Left cardiac atrium (tissue), 4 donors: ENCODE data around the gene RYR2. TPM values are rescaled to one million over a fixed set of nuclear protein-coding genes. Genes with fewer than 3 reads are reported as not detected.

Experiments
- ATAC-seq, 2 donors: fragments of 200-7000 bp; cut with Tn5 transposase; one replicate each; pipeline ENCODE4 v1.9.1; 2020; ENCODE audit warnings: mild to moderate bottlenecking in 2 of 2, moderate library complexity in 2 of 2
- DNase-seq: peaks from one replicate; pipeline ENCODE4 v3.0.0-alpha.2; 2020
- intact Hi-C, 2 donors: fragments of 100-400 bp; cut with DNase I; formaldehyde crosslinking; loops; one replicate each; pipeline versions ENCODE4 v1.14.1 to v1.15.1; 2022 to 2023
- total RNA-seq, 2 donors: library from RNA; stranded (reverse); fragmentation: NEBNext Ultra II Directional; extraction: Animal tissue kit (Norgen Biotek cat#: 25700); gene quantifications; one replicate each; pipeline ENCODE4 v1.2.1, GENCODE V29; 2021
- donor health status: DM: no; HTN: yes; CAD: no.
- donor health status: DM: no; HTN: yes; CAD: no; lungs with severe emphysema.
- donor health status: DM: yes; HTN: yes; CAD: no.
- donor health status: Dilated cardiomyopathy.

The RYR2 gene
- total RNA-seq, 2 donors from 2014 or later: 433 to 446 TPM

DNA sequence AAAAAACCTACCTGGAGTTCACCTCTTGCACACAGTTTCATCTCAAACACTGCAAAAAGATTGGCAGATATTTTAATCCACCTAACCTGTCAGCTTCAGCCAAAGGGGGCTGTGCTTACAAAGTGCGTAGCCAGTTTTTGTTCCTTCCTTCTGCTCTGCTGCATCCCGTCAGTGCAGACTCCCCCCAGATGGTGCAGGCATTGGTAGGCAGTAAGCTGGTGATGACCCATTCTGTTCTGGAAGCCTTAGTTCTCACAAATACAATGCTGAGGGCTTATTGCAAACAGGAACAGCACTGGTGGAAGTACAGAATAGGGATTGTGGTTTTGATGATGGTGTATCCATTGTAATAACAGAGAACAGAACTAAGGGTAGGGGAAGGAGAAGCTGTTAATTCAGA is 239.5 kb downstream of the RYR2 start:
- DNase-seq (no peak), ATAC-seq (no peak)
- intact Hi-C loops: no loop called here

DNA sequence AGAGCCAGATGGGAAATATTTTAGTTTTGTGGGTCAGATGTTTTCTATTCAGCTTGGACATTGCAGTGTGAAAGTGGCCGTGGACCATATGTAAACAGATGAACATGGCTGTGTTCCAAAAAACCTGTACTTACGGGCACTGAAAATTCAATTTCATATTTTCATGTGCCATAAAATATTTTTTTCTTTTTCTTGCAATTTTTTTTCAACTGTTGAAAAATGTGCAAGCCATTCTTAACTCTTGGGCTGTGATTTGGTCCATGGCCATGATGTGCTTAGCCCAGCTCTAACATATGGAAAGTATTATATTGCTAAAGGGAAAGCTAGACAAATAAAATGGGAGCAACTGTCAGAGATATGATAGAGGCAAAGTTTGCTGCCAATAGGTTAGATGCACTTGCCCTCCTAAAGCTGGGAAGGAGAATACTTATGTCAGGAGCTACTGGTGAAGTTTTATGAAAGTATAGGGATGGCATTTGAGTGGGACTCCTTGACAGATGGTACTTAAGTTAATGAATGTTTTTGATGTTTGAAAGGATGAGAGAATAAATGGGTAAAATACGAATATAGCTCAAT is 240.3 kb downstream of the RYR2 start:
- ATAC-seq (no peak), DNase-seq (no peak)
- intact Hi-C loops: no loop called here

DNA sequence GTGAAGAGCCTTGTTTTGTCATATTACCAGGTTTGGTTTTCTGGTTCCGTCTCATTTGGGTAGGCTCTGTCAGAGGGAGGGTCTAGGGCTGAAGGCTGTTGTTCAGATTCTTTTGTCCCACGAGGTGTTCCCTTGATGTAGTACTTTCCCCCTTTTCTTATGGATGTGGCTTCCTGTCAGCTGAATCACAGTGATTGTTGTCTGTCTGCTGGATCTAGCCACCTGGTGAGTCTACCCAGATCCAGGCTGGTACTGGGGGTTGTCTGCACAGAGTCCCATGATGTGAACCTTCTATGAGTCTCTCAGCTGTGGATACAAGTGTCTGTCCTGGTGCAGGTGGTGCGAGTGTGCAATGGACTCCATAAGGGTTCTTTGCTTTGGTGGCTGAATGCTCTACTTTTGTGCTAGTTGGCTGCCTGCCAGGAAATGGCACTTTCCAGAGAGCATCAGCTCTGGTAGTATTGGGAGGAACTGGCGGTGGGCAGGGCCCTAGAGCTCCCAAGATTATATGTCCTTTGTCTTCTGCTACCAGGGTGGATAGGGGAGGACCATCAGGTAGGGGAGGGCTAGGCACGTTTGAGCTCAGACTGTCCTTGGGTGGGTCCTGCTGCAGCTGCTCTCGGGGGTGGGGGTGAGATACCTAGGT is 246.0 kb downstream of the RYR2 start:
- DNase-seq: peak; percentile 38
- peak in 1 of 2 donors; percentile 41 for ATAC-seq
- intact Hi-C loops: no loop called here

DNA sequence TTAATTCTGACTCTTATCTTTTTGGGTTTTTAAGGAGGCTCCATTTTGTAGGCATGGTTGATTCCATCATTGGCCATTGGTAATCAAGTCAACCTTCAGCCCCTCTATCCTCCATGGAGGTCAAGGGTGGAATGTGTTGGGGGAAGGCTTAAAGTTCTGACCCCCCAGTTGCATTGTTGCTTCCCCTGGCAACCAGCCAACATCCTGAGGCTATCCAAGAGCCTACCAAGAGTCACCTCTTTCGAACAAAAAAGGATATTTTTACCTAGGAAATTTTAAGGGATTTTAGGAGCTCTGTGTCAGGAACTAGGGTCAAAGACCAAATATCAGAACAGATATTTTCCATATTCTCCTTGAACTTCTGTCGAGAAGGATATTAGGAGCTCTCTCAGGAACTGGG is 251.8 kb downstream of the RYR2 start:
- intact Hi-C loops: no loop called here
- DNase-seq (no peak), ATAC-seq (no peak)

DNA sequence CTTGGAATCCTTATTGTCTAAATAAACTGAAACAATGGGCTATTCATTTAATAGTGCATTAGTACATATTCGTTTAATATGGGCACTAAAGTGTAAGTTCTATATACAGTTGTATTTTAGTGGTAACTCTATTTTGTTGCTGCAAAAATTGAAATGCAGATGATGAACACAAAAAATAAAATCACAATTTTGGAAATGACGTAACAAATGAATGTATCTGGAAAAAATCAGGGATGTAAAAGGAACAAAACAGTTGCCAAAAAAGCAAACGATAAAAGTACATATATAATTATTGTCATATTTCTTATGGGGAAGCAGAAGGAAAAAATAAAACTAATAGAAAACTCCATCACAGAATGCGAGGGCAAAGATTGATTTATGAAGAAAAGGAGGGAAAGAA is 254.9 kb downstream of the RYR2 start:
- no peak for ATAC-seq
- no peak for DNase-seq
- intact Hi-C loops: no loop called here

DNA sequence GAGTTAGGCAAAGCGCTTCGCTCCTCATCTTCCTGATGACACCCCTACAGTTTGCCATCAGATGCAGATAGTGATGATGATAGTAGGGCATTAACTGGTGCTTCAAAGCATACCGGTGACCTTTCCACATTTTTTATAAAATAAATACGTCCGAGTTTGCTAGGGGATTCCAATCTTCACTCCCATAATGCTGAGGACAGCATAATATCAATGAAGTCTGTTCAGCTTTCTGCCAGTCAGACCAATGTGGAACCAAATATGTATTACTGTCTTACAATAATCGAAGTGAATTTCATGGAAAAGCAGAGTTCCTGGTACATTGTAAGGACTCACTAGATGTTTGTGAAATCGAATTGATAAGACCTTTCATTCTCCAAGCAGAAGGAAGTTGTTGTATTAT is 258.7 kb downstream of the RYR2 start:
- intact Hi-C loops: no loop called here
- ATAC-seq (no peak), DNase-seq (no peak)

DNA sequence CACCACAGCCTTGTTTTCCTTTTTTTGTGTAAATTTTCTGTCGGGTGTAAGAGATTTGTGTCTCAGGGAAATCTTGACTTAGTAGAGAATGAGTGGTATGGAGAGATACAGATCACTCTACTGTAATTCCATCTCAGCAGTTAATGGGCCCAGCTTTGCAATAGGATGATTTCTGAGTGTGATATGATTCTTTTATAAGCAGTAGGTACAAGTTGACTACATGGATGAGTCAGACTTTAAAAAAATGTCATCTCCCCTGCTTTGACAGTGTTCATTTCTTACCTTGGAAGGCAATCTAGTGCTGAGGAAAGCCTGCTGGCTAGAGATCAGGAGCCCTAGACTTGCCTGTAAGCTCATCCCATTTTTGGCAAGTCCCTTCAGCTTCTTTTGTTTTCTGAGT is 261.9 kb downstream of the RYR2 start:
- peak; percentile 44 to 71 for ATAC-seq
- intact Hi-C loops: no loop called here
- DNase-seq: no peak

DNA sequence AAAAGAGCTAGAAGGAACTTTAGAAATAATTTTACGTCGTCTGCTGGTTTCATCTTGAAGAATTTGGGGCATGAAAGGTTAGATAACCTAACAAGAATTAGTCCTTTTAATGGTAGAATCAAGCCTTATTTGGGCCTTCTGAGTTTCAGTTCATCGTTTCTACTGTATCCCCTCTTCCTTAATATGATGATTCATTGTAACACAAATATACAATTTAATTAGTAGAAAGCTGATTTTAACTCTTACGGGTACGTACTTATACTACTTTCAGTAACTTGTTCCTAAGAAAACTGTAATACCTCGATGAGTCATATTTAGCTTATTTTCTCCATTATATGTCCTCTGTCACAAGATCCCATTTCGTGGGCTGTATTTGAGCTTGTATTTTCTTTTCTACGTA is 264.7 kb downstream of the RYR2 start:
- intact Hi-C loops: no loop called here
- DNase-seq: no peak
- ATAC-seq: no peak

DNA sequence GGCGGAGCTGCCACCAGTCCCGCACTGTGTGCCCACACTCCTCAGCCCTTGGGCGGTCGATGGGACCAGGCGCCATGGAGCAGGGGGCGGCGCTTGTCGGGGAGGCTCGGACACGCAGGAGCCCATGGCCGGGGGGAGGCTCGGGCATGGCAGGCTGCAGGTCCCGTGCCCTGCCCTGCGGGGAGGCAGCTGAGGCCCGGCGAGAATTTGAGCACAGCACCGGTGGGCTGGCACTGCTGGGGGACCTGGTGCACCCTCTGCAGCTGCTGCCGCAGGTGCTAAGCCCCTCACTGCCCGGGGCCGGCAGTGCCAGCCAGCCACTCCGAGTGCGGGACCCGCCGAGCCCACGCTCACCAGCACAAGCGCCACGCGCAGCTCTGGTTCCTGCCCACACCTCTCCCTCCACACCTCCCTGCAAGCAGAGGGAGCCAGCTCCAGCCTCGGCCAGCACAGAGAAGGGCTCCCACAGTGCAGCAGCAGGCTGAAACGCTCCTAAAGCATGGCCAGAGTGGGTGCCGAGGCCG is 267.7 kb downstream of the RYR2 start:
- DNase-seq (no peak), ATAC-seq (peak in 1 of 2 donors; percentile 46)
- intact Hi-C loops: no loop called here

DNA sequence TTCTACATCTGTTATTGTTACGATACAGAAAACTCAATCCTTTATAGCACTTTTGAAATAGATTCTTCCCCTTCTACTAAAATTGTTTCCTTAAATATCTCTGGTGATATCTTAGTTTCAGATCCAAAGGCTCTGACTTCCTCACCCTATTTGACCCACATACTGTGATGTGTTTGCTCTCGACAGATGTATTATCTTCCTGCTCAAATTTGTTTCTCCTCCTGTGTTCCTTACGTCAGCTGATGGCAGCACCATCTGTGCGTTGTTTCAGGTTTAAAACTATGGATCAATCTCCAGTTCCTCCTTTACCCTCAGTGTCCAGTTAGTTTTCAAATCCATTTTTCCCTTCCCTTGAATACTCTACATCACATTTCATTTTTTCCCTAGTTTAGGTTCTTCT is 274.4 kb downstream of the RYR2 start:
- ATAC-seq (no peak), DNase-seq (no peak)
- intact Hi-C loops: no loop called here

DNA sequence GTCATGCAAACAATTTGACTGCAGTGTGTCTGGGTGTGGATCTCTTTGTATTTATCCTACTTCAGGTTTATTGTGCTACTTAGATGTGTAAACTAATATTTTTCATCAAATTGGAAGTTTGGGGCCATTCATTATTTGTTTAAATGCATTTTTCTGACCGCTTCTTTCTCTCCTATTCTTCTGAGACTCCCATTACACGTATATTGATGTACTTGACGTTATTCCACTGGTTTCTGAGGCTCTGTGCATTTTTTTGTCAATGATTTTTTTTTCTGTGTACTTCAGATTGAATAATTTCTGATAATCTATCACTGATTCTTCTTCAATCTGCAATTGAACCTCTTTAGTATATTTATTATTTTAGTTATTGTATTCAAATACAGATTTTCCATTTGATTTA is 276.8 kb downstream of the RYR2 start:
- no peak for DNase-seq
- intact Hi-C loops: no loop called here
- no peak for ATAC-seq

DNA sequence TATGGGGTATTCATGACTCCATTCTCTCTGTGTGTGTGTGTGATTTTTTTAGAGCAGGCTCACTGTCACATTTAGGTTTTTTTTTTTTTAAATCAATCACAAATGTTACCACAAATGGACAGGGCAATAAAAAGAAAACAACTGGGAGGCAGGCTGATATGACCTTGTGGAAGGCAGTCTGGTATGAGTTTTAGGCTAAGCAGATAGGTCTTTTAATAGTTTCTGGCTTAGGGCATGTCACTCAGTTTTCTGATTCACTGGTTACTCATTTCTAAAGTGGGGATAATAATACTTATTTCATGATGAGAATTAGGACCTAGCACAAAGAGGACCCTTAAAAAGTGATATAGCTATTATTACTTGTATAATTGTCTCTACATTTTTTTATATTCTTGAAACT is 278.9 kb downstream of the RYR2 start:
- ATAC-seq: peak in 1 of 2 donors; percentile 53
- intact Hi-C loops: no loop called here

DNA sequence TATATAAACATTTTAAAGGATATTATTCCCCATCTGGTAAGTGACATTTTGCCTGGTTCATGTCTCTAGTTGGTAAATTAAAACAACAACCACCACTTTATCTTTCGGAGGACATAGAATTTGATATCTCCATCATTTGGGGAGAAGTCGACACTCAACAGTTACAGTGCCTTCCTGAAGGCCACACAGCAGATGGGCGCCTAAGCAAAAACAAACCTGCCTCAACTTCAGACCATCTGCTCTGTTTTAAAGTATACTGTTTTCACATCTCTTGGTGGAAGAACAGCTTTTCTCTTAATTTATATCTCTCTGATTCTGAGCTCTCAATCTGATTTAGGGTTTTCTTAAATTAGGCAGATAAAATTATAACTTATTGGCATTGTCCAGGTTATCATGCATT is 282.2 kb downstream of the RYR2 start:
- DNase-seq (no peak), ATAC-seq (no peak)
- intact Hi-C loops: no loop called here

More for the DNA sequence above, 278.9 kb downstream of the RYR2 start:
- DNase-seq: no peak

DNA sequence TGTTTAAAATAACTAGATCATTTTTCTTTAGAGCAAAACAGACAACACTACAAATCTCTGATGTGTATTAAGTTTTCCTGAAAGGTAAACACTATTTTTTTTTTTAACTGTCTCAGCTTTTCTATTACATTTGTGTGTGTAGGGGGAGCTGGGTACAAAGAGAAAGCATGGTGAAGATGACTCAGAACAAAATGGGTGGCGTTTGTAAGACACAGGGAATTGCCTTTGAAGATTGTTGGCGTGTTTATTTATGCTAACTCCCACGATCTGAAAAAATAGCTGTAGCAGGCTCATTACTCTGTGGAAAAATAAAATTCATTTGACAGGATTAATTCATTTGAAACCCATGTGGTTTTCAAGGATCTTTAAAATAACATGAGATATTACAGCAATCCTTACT is 285.1 kb downstream of the RYR2 start:
- DNase-seq: no peak
- intact Hi-C loops: no loop called here
- peak in 1 of 2 donors; percentile 58 for ATAC-seq

DNA sequence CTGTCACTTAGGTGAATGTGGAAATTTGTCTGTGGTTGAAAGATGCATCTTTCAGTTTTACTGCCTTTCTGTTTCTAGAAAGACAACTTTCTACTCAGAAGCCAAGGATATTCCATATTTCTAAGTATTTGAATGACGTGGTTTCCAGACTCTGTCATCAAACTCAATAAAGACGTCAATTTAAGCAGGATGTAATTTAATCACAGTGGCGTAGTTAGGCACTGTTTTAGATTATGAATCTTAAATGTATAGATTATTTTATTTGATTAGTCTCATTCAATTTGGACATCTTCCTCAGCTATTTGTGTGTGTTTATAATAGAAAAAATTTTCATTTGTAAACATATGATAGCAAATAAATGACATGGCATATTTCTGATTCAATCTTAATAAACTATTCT is 298.9 kb downstream of the RYR2 start:
- no peak for ATAC-seq
- intact Hi-C loops: no loop called here

DNA sequence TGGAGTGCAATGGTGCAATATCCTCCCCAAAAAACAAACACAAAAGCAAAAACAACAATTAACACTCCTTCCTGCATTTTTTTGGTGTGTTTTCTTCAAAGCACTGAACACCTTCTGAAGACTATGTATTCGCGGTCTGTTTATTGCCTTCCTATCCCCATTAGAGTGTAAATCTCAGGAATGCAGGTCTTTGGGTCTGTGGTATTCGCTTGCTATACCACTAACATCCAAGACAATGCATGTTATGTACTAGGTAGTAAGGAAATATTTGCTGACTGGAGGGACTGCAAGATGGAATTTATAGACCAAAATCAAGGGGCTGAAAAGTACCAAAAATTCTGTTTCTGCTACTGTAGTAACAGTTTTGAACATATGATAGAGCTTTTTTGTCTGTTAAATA is 299.4 kb downstream of the RYR2 start:
- DNase-seq (no peak), ATAC-seq (no peak)
- intact Hi-C loops: no loop called here

More for the DNA sequence above, 298.9 kb downstream of the RYR2 start:
- no peak for DNase-seq

DNA sequence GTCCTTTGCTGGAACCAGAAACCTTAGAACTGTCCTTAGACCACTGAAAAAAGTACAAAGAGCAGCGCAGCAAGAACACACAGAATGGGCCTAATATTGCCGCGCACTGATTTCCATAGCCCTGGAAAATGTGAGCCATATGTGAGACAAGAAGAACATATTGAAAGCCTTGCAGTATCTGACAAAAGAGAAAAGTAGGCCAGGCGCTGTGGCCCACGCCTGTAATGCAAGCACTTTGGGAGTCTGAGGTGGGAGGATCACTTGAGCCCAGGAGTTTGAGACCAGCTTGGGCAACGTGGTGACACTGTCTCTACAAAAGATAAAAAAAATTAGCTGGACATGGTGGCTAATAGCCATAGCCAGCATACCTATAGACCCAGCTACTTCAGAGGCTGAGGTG is 300.7 kb downstream of the RYR2 start:
- intact Hi-C loops: no loop called here
- no peak for DNase-seq
- ATAC-seq: no peak

DNA sequence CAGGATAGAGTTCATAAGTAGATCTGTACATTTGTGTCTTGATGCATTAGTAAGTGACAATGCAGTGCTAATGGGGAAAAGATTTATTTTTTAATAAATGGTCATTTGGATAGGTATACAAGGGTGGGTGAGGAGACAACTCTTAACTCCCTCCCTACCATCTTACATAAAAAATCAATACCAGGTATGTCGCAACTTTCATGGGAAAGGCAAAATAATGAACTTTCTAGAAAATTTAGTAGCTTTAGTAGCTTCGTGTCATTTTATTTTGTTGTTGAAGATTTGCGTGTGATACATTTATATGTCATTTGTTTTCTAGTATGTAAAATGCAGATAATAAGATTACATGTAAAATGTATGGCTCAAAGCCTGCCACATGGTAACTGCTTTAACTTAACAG is 310.8 kb downstream of the RYR2 start:
- intact Hi-C loops: no loop called here
- ATAC-seq (no peak), DNase-seq (no peak)

DNA sequence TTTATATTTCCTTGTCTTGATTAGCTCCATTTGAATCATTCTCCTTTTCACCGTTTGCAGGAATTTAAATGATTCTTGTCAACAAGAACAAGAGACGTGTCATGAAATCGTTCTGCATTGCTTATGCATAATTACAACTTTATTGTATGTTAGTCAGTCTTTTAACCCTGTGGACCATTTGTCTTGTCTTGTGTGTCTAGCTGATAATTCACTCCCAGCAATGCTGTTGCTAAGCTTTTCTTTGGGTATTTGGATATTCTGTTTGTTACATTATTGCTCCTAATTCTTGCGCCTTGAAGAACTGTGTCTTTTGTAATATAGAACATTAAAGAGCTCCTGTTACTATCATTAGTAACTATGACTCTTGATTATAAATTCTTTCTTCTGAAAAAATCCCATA is 311.9 kb downstream of the RYR2 start:
- ATAC-seq (no peak), DNase-seq (no peak)
- intact Hi-C loops: no loop called here

DNA sequence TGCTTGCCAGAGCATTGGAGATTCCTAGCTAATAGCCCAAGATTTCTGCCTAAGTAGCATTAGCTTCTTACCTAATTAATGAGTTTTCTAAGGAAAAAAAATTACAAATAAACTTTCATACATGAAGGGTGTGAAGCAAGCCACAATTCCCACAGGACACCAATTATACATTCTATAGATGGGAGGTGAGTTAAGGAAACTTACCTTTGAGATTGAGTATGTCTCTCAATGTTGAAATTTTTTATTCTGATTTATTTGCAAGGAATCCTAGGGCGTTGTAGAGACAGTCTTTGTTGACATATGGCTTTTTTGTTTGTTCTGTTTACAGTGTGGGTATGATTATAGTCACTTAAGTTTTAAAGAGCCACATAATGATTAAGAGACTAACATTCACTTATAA is 313.0 kb downstream of the RYR2 start:
- intact Hi-C loops: no loop called here
- DNase-seq: no peak
- no peak for ATAC-seq

DNA sequence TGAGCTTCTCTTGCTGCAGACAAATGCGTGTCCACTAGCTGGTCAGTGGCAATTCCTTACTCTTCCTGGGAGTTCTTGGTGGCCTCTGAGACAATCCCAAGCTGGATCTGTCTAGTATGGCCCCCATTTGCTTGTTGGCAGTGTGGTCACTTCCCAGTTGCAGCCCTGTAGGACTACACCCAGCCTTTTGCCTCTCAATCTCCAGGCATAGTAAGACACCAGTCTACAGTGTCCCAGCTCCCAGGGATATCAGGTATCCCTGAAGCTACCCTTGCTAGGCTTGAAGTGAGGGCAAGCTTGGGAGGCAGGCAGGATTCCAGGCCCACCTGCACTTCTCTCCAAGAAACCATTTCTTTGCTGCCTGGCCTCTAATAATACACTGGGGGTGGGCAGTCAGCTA is 316.6 kb downstream of the RYR2 start:
- ATAC-seq (peak in 1 of 2 donors; percentile 34), DNase-seq (no peak)
- intact Hi-C loops: no loop called here
